HCT116 (cell line): ENCODE measurements around the gene PCDHGA7. TPM values are rescaled to one million over a fixed set of nuclear protein-coding genes. Genes with fewer than 3 reads are reported as not detected.

ENCODE experiments used
- ELF1 ChIP-seq: IDR thresholded peaks from 2 replicates; pipeline ENCODE4 v1.6.1; 2012; ENCODE audit warnings: low read depth, borderline replicate concordance
- FOSL1 ChIP-seq: IDR thresholded peaks from 2 replicates; pipeline ENCODE4 v1.6.1; 2012; ENCODE audit warnings: low read depth
- POLR2A ChIP-seq: IDR thresholded peaks from 2 replicates; pipeline ENCODE4 v1.7.0; 2011; ENCODE audit warnings: borderline replicate concordance; ENCODE audit not compliant: insufficient read depth, insufficient read length; ENCODE audit errors: extremely low read depth
- RAD21 ChIP-seq: IDR thresholded peaks from 2 replicates; pipeline ENCODE4 v1.6.1; 2012; ENCODE audit warnings: low read depth, mild to moderate bottlenecking
- SP1 ChIP-seq: IDR thresholded peaks from 2 replicates; pipeline ENCODE4 v1.6.1; 2012; ENCODE audit warnings: low read depth
- SRF ChIP-seq: IDR thresholded peaks from 2 replicates; pipeline ENCODE4 v1.6.1; 2012; ENCODE audit warnings: low read depth
- ZFX ChIP-seq: fragments of 450-650 bp; IDR thresholded peaks from 2 replicates; pipeline ENCODE4 v1.6.1; 2017
- total RNA-seq: library from RNA; stranded (reverse); gene quantifications from one replicate; pipeline ENCODE4 v1.2.1, GENCODE V29; 2021; ENCODE audit not compliant: unreplicated experiment
- TF ChIP-seq, protein P1 (sequence below): IDR thresholded peaks from 2 replicates; pipeline ENCODE4 v1.6.1; 2012; ENCODE audit warnings: low read depth
- TF ChIP-seq, protein P2 (sequence below): IDR thresholded peaks from 2 replicates; pipeline ENCODE4 v1.6.1; 2011; ENCODE audit warnings: mild to moderate bottlenecking, low read length, moderate library complexity; ENCODE audit not compliant: insufficient replicate concordance; ENCODE audit errors: extremely low read depth
- TF ChIP-seq, protein P3 (sequence below): IDR thresholded peaks from 2 replicates; pipeline ENCODE4 v1.6.1; 2012

PCDHGA7 gene
- total RNA-seq, 1 experiment from 2014 or later = not detected

DNA sequence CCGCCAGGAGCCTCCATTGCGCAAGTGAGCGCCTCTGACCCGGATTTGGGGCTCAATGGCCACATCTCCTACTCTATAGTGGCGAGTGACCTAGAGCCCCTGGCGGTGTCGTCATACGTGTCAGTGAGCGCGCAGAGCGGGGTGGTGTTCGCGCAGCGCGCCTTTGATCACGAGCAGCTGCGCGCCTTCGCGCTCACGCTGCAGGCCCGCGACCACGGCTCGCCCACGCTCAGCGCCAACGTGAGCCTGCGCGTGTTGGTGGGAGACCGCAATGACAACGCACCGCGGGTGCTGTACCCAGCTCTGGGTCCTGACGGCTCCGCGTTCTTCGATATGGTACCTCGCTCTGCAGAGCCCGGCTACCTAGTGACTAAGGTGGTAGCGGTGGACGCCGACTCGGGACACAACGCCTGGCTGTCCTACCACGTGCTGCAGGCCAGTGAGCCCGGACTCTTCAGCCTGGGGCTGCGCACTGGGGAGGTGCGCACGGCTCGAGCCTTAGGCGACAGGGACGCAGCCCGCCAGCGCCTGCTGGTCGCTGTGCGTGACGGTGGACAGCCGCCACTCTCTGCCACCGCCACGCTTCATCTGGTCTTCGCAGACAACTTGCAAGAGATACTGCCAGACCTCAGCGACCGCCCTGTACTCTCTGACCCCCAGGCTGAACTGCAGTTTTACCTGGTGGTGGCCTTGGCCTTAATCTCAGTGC lies 27.2 kb downstream of the PCDHGA7 start (continued):
- TF ChIP-seq, protein P1, sequence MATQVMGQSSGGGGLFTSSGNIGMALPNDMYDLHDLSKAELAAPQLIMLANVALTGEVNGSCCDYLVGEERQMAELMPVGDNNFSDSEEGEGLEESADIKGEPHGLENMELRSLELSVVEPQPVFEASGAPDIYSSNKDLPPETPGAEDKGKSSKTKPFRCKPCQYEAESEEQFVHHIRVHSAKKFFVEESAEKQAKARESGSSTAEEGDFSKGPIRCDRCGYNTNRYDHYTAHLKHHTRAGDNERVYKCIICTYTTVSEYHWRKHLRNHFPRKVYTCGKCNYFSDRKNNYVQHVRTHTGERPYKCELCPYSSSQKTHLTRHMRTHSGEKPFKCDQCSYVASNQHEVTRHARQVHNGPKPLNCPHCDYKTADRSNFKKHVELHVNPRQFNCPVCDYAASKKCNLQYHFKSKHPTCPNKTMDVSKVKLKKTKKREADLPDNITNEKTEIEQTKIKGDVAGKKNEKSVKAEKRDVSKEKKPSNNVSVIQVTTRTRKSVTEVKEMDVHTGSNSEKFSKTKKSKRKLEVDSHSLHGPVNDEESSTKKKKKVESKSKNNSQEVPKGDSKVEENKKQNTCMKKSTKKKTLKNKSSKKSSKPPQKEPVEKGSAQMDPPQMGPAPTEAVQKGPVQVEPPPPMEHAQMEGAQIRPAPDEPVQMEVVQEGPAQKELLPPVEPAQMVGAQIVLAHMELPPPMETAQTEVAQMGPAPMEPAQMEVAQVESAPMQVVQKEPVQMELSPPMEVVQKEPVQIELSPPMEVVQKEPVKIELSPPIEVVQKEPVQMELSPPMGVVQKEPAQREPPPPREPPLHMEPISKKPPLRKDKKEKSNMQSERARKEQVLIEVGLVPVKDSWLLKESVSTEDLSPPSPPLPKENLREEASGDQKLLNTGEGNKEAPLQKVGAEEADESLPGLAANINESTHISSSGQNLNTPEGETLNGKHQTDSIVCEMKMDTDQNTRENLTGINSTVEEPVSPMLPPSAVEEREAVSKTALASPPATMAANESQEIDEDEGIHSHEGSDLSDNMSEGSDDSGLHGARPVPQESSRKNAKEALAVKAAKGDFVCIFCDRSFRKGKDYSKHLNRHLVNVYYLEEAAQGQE = no peak
- TF ChIP-seq, protein P2, sequence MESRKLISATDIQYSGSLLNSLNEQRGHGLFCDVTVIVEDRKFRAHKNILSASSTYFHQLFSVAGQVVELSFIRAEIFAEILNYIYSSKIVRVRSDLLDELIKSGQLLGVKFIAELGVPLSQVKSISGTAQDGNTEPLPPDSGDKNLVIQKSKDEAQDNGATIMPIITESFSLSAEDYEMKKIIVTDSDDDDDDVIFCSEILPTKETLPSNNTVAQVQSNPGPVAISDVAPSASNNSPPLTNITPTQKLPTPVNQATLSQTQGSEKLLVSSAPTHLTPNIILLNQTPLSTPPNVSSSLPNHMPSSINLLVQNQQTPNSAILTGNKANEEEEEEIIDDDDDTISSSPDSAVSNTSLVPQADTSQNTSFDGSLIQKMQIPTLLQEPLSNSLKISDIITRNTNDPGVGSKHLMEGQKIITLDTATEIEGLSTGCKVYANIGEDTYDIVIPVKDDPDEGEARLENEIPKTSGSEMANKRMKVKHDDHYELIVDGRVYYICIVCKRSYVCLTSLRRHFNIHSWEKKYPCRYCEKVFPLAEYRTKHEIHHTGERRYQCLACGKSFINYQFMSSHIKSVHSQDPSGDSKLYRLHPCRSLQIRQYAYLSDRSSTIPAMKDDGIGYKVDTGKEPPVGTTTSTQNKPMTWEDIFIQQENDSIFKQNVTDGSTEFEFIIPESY = no peak
- TF ChIP-seq, protein P3, sequence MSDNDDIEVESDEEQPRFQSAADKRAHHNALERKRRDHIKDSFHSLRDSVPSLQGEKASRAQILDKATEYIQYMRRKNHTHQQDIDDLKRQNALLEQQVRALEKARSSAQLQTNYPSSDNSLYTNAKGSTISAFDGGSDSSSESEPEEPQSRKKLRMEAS = no peak
- TF ChIP-seq SP1 (no peak), SRF (no peak), RAD21 (no peak), FOSL1 (no peak), ZFX (no peak), ELF1 (no peak), POLR2A (no peak)
